Fibroblast of villous mesenchyme (primary cell): ENCODE measurements around the gene CTNNA3. TPM values are rescaled to one million over a fixed set of nuclear protein-coding genes. Genes with fewer than 3 reads are reported as not detected.

Source experiments
- DNase-seq: peaks from one replicate; pipeline ENCODE4 v3.0.0-alpha.2; 2010; ENCODE audit warnings: low read depth
- H3K4me3 ChIP-seq: 2 replicates; pipeline ENCODE4 v1.5.1; 2011; ENCODE audit warnings: low read depth, mild to moderate bottlenecking, low read length
- CTCF ChIP-seq: IDR thresholded peaks from 2 replicates; pipeline ENCODE4 v1.5.1; 2012; ENCODE audit warnings: low read depth, mild to moderate bottlenecking, low read length; ENCODE audit not compliant: insufficient read depth
- total RNA-seq: library from RNA; depleted of rRNA; stranded (reverse); fragments of >200 nt; gene quantifications from 2 replicates; pipeline ENCODE4 v1.2.3, GENCODE V29; 2012

Gene CTNNA3
- total RNA-seq, 1 donor = not detected

- no peak overlapping the region for H3K4me3 ChIP-seq
- DNase-seq = no peak
- TF ChIP-seq CTCF = no peak
Measured at GRCh38 chr10:65911151-65911835, 1784.7 kb downstream of the CTNNA3 start.

- H3K4me3 ChIP-seq = no peak overlapping the region
- no peak for DNase-seq
- TF ChIP-seq CTCF = no peak
Measured at GRCh38 chr10:65910209-65910608, 1785.8 kb downstream of the CTNNA3 start.

- DNase-seq = no peak
- H3K4me3 ChIP-seq = no peak overlapping the region
- no peak for TF ChIP-seq CTCF
Measured at GRCh38 chr10:65907199-65907712, 1788.7 kb downstream of the CTNNA3 start.

GRCh38 chr10:65903620-65904019 lies 1792.4 kb downstream of the CTNNA3 start:
- TF ChIP-seq CTCF = no peak
- DNase-seq = no peak
- no peak overlapping the region for H3K4me3 ChIP-seq

- no peak overlapping the region for H3K4me3 ChIP-seq
- TF ChIP-seq CTCF = no peak
- no peak for DNase-seq
Measured at GRCh38 chr10:65900271-65900670, 1795.7 kb downstream of the CTNNA3 start.

DNA sequence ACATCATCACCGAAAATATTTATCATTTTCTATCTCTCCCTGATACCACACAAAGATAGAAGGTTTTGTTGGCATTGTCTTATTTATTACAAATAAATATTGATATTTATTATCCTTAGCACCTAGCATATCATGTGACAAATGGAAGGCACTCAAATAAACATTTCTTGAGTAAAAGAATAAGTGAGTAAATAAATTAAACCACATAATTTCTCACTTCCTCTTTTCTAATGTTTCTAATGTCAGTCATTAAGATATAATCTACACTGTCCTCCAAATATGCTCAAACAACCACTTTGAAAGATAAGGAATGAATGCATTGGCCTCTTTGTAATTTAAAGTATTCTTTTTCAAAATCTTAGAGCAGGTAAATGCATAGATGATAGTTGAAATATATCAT lies 1797.9 kb downstream of the CTNNA3 start:
- no peak for TF ChIP-seq CTCF

DNA sequence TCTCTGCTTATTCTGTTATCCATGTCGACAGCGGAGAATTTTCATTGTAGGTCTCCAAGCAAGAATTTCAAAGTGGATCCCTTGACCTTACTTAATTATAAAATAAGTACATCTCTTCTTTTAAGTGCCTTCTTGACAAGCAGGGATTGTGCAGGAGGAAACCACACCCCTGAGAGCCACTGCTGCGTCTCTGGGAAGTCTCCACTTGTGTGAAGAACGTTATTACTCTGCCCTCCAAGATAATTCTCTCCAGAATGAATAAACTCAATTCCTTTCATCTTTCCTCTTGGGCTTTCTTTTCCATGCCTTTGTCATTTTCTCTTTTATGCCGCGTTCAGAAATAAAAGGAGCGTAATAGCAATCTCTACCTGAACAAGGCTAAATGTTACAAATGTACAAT lies 1801.0 kb downstream of the CTNNA3 start:
- H3K4me3 ChIP-seq = no peak overlapping the region
- no peak for DNase-seq
- no peak for TF ChIP-seq CTCF

More for the DNA sequence above, 1797.9 kb downstream of the CTNNA3 start:
- no peak for DNase-seq
- no peak overlapping the region for H3K4me3 ChIP-seq
